ENCODE data around the gene ERC2.
A peak's percentile ranks its signal among the peaks of the same experiment; 100 is the strongest.
"Not testable (repeated sequence)": the region's sequence is repeated elsewhere in the genome, so short reads cannot be mapped to it uniquely, and the experiment has no call there.

ERC2 gene

DNA sequence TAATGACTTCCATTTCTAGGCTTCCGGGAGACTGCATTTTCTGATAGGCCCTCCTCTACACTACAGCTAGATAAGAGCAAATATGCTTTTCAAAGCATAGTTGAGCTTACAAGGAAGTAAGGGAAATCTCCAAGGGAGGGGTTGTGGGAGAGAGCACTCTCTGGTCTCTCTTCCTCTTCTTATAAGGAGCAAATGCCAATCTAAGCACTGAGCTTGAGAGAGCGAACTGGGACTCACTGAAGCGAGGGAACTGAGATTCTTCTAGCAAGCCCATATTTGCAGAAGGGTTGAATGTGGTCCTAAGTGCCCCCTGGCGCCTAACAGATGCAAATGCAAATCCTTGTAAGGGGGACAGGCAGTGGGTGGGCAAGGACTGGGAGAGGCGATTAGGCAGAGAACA, 164.8 kb downstream of the ERC2 start:
- DNase-seq: no peak

DNA sequence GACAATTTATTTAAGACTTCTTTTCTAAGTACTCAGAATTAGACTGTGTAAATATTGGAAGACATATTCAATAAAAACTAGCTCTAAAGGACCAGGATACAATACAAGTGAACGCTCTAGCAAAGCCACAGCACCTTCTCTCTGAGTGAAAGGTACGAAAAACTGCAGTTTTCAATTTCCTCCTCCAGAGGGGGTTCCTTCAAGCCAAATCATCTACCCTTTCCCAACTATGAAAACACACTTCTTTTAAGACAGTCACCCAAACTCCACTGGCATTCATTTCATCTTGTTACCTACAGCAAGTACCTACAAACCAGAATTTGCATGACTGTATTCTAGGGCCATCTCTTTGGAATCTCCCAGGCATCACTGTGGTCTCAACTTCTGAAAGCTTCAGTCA, 165.8 kb downstream of the ERC2 start:
- DNase-seq: peak; percentile 2

DNA sequence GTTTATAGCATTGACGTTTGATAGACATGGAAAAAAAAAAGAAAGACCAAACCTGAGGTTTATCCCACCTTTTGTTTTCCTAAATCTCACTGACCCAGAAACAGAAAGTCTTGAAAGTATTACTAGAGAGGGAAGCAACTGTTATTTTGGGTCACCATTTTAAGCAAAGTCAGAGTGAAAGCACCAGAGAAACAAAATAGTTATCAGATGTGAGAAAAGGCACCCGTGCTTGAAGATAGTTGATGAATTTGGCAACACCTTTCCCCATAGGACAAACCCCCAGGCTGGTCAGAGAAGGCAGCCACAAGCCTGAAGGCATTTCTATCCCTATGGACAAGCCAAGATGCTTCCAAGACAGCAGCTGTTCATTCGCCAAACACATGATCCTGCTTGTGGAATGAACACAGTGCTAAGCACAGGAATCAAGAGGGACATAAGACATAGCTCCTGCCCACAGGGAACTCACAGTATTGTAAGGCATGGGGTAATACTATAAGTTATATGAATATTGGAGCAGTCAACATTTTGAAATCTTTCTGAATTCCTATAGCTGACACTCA, 170.9 kb downstream of the ERC2 start:
- no peak for DNase-seq

DNA sequence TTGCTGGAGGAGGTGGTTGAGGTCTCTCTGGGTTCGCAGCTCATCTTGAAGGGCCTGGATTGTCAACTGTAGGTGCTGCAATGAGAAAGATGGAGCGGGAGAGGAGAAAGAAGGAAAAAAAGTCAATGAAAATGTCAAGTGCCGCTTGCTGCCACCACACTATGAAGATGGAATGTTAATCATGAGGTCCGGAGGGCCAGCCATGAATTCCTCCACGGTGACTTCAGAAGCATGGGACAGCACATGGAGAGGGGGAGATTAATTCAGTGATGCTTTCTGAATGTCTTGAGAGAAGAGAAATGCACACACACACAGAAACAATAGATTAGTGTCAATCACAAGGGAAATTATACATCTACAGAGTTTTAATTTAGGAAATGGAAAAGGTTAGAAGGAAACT, 171.9 kb downstream of the ERC2 start:
- no peak for DNase-seq

DNA sequence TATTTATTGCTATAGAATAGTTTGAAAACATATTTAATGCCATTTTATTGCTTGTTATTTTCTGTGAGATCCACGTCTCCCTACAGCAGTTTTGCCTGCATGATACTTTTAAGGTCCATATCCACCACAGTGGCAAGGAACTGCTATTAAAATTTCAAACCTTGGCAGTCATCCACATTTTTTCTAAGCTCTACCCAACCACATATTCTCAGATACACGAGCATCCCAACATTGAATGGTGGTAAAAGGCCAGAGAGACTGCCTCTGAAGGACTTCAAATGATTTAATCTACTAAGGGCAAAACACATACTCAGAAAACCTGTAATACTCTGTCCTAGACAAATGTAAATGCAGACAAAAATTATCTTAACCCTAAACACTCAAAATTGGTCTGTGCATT, 173.1 kb downstream of the ERC2 start:
- DNase-seq: no peak

DNA sequence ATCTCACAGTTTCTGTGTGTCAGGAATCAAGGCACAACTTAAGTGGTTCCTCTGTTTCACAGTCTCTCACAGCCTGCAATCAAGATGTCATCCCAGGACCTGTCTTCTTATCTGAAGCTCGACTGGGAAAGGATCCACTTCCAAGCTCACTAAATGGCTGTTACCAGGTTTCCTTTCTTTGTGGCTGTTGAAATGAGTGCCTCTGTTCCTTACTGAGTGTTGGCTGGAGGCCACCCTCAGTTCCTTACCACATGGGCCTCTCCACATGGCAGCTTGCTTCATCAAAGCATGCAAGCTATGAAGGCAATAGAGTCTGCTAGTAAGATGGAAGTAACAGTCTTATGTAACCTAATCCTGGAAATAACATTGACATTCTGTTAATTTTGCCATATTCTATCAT, 174.0 kb downstream of the ERC2 start:
- DNase-seq: no peak

DNA sequence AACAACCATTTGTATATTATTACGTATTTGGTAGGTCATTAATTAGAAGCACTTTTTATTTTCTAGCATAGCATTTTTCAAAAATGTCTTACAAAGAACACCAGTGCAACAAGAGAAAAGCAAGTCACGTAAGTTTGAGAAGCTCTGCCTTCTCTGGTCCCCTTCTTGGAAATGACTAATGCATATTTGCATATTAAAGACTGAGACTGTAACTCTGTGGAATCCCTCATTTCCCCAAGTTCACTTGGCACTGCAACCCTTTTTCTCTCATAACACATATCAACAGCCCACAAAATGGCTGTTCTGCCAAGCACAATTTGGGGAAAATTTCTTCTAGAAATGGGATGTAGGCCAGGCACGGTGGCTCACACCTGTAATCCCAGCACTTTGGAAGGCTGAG, 176.3 kb downstream of the ERC2 start:
- no peak for DNase-seq

DNA sequence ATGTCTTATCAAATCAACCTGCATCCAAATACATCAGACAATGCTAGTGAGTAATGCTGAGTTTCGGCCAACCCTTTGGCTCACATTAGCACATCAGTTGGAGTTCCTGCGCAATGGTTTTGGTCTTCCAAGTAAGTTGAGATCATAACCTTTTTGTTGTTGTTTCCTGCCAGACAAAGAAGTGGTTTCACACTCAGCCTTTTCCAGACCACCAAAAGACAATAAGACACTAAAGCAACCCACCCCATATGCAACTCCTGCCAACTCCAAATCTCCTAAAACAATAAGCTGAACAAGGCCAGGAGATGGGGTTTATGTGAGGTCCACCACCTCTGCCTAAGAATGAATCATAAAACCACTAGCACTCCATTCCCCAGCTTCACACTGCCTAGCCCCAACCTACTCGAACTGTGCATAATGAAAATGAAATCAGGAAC, 177.0 kb downstream of the ERC2 start:
- DNase-seq: no peak

DNA sequence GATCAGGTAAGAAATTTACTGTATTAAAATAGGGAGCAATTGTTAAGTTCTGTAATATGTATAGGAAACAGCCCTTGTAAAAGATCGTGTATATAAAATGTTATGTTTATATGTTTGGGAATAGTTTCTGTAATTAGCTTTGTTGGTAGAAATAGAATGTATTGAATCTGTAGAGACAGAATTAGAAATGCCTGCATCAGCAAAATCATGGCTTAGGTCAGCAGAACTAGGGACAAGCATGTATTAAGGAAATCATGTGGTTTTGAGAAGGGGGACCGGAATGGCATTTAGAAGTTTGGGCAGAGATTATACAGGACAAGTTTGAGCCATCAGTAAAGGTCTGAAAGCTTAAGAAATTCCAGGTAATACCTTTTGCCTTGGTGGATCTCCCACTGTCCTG, 177.9 kb downstream of the ERC2 start:
- no peak for DNase-seq

DNA sequence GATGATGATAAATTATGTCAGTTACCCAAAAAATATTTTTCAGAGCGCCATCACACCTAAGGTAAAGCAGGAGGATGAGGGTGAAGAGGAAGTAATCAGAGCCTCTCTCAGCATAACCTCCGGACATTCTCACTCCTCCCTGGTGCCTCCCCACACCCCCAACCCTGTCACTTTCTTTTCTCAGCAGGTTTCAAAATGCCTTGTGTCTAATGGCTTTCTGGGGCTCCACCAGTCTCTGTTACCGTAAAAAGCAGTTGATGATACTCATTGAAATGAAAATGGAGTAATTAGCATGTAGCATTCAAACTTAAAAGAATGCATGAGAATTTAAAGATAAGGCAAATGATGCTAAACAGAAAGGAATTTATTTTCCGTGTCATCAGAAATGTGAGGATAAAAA, 180.0 kb downstream of the ERC2 start:
- DNase-seq: no peak

DNA sequence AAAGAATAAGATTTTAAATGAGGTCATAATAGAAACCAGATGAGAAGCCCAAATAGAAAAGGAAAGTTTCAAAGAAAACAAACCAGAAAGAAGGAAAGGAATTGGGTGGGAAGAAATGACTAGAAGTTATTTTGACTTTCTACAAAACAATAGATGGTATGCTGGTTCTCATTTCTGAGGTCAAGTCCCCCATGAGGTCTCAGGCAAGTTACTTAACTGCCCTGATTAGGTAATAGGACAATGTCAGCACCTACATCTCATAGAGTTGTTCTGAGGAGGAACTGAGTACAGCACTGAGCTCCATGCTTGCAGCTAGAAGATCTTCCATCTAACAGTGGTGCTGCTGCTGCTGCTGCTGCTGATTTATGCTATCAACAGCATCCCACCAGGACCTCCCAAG, 185.9 kb downstream of the ERC2 start:
- DNase-seq: no peak

DNA sequence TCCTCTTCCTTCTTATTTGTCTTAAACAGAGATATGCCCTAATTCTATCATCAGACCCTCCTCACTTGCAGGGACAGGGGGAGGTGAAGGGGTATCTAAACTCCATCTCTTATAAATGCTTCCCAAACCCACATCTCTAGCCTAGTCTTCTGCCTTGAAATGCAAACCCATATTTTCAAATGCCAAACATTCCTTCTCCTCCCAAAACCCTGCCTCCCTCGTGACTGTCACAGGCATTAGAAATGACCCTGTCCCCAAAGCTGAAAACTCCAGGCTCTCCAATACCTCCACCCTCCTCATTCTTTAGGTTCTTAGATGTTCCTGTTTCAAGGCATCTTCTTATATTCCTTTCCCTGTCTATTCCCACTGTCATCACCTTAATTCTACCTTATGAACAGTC, 191.0 kb downstream of the ERC2 start:
- DNase-seq: no peak

DNA sequence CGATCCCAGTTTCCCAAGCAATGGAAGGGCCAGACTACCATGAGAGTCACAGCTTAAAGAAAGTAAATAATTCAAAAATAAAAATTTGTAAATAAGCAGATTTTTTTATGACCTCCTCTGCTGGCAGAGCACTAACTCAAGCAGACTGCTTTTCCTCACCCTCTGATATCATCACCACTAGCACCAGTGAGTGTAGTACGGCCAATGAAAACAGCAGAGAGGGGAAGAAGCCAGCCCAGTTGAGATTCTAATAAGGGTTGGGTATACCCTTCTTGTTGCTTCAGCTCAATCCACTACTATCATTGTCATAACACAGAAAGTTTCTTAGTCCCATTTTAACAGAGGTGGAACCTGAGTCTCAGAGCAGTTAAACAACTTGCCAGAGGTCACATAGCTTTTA, 193.1 kb downstream of the ERC2 start:
- DNase-seq: no peak

DNA sequence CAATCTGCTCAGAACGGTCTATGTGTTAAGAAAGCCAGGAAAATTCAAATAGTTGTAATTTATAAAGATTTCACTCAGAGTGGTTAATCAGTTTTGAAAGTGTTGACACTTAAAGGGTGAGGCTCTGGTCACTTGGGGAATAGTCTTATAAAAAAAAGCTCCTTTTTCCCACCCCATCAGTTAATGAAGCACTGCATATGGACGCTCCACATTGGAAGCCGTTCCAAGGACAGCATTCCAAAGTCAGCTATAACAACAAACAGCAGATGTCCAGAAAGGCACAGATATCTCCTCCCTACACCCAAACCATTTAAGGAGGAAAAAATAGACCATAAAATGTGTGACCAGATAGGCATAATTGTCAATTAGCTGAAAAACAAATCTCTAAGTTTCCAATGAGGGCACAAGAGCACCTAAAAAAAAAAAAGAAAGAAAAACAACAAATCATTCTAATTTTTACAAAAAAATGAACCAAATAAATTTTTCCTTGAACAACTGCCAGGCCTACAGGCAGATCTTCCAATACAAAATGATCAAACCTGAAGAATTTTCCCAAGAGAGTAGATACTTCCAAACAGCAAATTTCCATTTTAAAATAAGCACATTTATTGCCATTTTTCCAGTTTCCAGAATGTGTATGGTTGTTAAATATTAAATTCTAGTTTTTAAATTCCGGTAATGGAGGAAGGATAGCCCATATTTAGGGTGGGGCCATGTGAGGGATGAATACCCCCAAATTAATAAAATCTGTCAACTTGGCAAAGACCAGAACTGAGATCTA, 198.3 kb downstream of the ERC2 start:
- DNase-seq: no peak

DNA sequence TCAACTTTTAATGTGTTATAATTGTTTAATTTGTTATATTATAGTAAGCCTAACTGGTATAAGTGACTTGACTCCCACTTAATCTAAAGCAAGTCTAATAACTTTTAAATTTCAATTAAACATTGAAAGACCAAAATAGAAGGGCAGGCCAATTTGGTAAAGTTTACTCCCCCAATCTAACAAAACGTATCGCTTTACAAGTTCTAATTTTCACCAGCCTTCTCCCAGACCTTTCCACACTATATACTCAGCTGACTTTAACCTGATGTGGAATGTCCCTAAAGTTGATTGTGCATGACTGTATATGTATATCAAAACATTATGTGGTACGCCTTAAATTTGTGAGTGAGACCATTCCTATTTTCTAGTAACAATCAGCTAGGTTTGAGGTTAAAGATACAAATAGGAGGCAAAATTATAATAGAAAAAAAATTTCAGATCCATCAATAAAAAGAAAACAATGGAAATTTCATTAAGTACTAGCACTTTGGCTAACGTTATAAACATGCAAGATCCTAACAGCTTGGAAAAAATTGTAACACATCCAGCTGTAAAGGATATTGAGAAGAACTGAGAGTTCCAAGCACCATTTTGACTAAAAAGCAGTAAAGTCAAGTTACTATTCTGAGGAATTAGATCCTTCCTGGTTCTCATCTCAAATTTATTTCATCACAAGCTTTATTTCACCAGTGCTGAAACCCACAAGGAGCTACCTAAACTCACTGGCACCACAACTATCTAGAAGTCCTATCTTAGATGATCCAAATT, 199.5 kb downstream of the ERC2 start:
- no peak for DNase-seq

DNA sequence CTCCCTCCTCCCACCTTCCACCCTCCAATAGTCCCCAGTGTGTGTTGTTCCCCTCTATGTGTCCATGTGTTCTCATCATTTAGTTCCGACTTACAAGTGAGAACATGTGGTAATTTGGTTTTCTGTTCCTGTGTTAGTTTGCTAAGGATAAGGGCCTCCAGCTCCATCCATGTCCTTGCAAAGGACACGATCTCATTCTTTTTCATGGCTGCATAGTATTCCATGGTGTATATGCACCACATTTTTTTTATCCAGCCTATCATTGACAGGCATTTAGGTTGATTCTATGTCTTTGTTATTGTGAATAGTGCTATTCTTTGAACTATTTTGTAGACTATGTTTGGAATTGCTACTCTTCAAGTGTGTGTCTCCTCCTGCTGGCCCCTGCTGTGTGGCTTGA, 206.4 kb downstream of the ERC2 start:
- DNase-seq: not testable (repeated sequence)

DNA sequence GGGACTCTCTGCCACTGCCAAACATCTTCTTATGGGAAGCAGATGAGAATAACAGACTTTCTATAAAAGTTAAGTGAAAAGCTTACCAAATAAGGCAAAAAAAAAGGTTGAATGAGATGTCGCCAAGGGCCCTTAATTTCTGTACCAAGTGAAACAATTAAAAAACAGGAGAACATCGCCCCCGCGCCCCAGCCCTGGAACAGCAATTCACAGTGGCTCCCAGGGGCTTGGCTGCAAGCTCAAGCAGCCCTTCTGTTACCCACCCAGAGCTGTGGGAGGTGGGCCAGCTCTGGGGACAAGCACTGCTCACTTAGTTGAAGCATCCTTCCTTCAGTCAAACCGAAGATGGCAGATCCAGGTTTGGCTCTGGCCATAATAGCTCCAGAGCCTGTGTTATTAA, 208.0 kb downstream of the ERC2 start:
- no peak for DNase-seq

DNA sequence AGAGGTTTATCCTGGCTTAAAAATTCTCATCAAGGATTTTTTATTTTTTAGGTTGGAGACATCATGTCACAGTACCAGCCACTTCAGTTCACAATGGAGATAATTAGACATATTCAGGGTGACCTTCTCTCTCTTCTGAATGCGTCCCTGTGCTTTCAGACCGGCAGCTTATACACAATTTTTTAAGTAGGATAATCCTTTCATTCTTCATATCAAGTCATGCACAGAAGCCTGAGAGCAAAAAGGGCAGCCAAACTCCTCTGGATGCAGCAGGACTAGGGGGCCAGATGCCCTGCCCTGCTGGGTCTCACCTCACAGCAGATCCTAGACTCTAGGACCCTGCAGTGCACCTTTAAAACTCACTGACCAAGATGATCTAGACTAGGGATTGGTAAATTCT, 210.4 kb downstream of the ERC2 start:
- no peak for DNase-seq

DNA sequence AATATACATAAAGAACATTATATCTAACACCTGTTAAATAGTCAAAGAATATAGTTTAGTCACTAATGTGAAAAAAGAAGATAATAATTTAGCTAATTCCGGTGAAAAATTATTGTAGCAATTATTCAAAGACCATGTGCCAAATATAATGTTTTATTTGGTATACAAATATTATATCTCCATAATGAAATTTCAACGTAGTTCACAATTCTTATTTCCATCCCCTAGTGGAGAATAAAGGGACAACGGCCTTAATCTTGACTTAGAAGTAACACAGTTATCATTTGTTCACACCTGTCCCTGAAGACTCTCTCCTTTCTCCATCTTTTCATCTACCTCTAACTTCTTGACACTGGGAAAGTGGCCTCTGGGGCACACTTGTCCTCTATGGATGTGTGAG, 213.4 kb downstream of the ERC2 start:
- DNase-seq: peak; percentile 11

DNA sequence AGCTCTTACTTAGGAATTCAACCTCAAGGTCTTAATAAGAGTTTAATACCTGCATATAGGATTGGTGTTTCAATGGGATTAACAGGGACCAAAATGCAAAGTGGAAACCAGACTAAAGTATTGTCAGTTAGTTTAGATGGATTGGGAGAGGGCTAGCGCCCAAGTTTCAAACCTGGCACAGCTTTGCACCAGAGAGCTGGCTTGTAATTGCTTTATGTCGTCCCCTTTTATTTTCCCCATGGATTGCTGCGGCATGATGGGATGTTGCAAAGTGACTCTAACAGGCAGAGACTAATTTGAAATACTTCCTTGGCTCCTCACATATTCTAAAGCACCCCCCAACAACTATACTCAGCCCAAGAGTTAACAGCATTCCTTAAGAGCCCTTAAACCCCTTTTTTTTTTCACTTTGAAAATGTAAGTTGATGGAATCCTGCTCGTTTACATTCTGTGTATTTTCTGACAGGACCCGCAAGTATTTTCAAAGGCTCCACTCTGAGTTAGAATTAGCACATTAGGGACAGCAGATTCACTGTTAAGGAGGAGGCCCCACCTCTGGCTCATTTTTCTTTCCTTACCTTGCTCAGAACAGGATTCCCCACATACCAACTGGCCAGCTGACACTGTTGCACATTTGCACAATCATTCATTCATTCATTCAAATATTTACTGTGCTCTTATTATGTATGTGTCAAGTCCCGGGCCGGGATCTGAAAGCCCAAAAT, 214.2 kb downstream of the ERC2 start:
- no peak for DNase-seq

DNA sequence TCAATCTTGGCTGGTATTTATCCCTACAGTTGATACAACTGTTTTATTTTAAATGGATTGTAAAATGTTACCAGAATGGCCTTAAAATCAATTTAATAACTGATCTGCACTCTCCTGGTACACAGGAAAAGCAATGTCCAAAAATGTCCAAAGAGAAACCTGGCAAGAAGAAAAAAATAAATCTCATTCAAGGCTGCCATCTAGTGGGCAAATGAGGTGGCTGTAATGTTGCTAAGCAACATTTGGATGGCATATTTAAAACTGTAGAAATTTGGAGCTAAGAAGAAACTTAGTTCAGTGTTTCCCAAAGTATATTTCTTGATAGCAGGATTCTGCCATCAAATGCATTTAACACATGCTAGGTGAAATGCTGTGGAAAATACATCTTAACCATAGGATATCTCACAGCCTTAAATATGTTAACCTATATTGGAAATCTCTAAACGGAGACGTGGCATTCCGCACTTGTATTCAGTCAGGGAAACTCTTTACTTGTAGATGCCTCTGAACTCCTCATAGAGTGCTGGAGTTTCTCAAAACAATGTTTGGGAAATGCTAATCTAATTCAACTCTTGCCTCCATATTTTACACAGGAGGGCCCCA, 216.8 kb downstream of the ERC2 start:
- peak; percentile 44 for DNase-seq

DNA sequence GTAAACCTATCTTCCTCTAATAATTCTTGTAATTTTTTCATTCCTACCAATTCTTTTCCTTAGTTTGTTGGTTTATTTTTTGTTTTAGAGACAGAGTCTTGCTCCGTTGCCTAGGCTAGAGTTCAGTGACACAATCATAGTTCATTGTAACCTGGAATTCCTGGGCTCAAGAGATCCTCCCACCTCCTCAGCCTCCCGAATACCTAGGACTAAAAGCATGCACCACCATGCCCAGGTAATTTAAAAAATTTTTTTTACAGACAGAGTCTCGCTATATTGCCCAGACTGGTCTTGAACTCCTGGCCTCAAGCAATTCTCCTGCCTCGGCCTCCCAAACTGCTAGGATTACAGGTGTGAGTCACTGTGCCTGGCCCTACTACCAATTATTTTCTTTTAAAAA, 220.2 kb downstream of the ERC2 start:
- DNase-seq: no peak

DNA sequence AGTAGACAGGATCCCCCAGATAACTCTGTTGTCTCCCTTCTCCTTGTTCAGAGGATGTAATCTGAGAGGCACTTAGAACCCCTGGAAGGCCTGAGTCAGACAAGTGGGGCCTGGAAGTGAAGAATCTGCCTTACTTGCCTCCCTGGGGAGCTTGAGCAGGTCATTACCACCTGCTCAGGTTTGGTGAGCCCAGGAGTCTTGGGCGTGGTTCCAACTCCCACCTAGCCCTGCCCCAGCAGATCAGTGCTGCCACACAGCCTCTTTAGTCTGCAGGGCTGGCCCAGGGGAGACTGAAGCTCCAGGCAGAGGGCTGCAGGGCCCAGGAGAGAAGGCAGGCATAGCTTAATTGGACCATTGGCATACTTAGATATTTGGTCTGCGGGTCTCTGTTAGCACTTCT, 230.0 kb downstream of the ERC2 start:
- no peak for DNase-seq
